CD14-positive monocyte (primary cell): ENCODE data around the gene PFKP. TPM values are rescaled to one million over a fixed set of nuclear protein-coding genes. Genes with fewer than 3 reads are reported as not detected.

Experiments
- DNase-seq, 3 donors: peaks; one replicate each; pipeline ENCODE4 v3.0.0-alpha.2; 2011 to 2022
- H2AFZ ChIP-seq: 2 replicates; pipeline ENCODE4 v1.6.0; 2012; ENCODE audit warnings: mild to moderate bottlenecking, low read depth, low read length, inconsistent platforms; ENCODE audit not compliant: insufficient read depth, poor library complexity, severe bottlenecking
- H3K27ac ChIP-seq, 2 donors: 1 replicate in 1 of 2; 2 replicates in 1 of 2; pipeline ENCODE4 v1.5.1; 2012 to 2013; ENCODE audit warnings: low read length in 2 of 2, control low read depth in 1 of 2, inconsistent platforms in 1 of 2, low read depth in 1 of 2, mild to moderate bottlenecking in 1 of 2
- H3K27me3 ChIP-seq, 2 donors: one replicate each; pipeline versions ENCODE4 v1.6.0 to v1.6.1; 2011 to 2013; ENCODE audit warnings: low read length in 2 of 2; ENCODE audit not compliant: control insufficient read depth in 2 of 2, insufficient read depth in 2 of 2
- H3K36me3 ChIP-seq, 2 donors: replicated peaks in 1 of 2; 1 replicate in 1 of 2; 2 replicates in 1 of 2; pipeline versions ENCODE4 v1.5.1 to v1.6.1; 2012 to 2013; ENCODE audit warnings: low read length in 2 of 2, control low read depth in 1 of 2, inconsistent platforms in 1 of 2, mild to moderate bottlenecking in 1 of 2; ENCODE audit not compliant: insufficient read depth in 2 of 2, control insufficient read depth in 1 of 2
- H3K4me1 ChIP-seq, 2 donors: 1 replicate in 1 of 2; 2 replicates in 1 of 2; pipeline versions ENCODE4 v1.5.1 to v1.6.1; 2012 to 2013; ENCODE audit warnings: low read length in 2 of 2, control low read depth in 1 of 2, inconsistent platforms in 1 of 2, mild to moderate bottlenecking in 1 of 2, moderate library complexity in 1 of 2; ENCODE audit not compliant: insufficient read depth in 2 of 2, control insufficient read depth in 1 of 2
- H3K4me2 ChIP-seq: replicated peaks from 2 replicates; pipeline ENCODE3; 2012; ENCODE audit warnings: low read length, moderate library complexity, mild to moderate bottlenecking; ENCODE audit not compliant: poor library complexity, severe bottlenecking; ENCODE audit errors: extremely low read depth
- H3K4me3 ChIP-seq, 3 experiments: fragments of 200-600 bp in 1 of 3; sonication (generic) in 1 of 3; replicated peaks in 1 of 3; 1 replicate in 2 of 3; 2 replicates in 1 of 3; pipeline ENCODE4 v1.5.1; 2011 to 2013; ENCODE audit warnings: low read length in 3 of 3, mild to moderate bottlenecking in 3 of 3, control low read depth in 2 of 3, low read depth in 2 of 3, inconsistent platforms in 1 of 3, moderate library complexity in 1 of 3
- H3K79me2 ChIP-seq: 2 replicates; pipeline ENCODE4 v1.6.0; 2012; ENCODE audit warnings: mild to moderate bottlenecking, control low read depth, inconsistent platforms, low read length, moderate library complexity; ENCODE audit not compliant: insufficient read depth
- H3K9ac ChIP-seq: 2 replicates; pipeline ENCODE4 v1.6.0; 2017; ENCODE audit warnings: low read length, mild to moderate bottlenecking; ENCODE audit not compliant: insufficient read depth, poor library complexity, severe bottlenecking
- H3K9me3 ChIP-seq, 2 donors: replicated peaks in 1 of 2; 1 replicate in 1 of 2; 2 replicates in 1 of 2; pipeline versions ENCODE4 v1.5.1 to v1.6.1; 2012 to 2013; ENCODE audit warnings: low read length in 2 of 2, control low read depth in 1 of 2; ENCODE audit not compliant: control insufficient read depth in 1 of 2, insufficient read depth in 1 of 2
- H4K20me1 ChIP-seq: 2 replicates; pipeline ENCODE4 v1.6.0; 2012; ENCODE audit warnings: mild to moderate bottlenecking, low read length, control low read depth, moderate library complexity; ENCODE audit not compliant: insufficient read depth
- H3K27ac Mint-ChIP-seq, 7 donors: one replicate each; pipeline ENCODE4 v1.8.0; 2020; ENCODE audit warnings: mild to moderate bottlenecking in 7 of 7, mixed read lengths in 7 of 7, moderate library complexity in 6 of 7, inconsistent platforms in 2 of 7
- H3K27me3 Mint-ChIP-seq, 3 donors: one replicate each; pipeline ENCODE4 v1.8.0; 2021 to 2022; ENCODE audit warnings: low read depth in 3 of 3, mild to moderate bottlenecking in 3 of 3, mixed read lengths in 3 of 3, moderate library complexity in 3 of 3, inconsistent platforms in 1 of 3
- H3K36me3 Mint-ChIP-seq, 2 donors: one replicate each; pipeline ENCODE4 v1.8.0; 2020; ENCODE audit warnings: mixed read lengths in 2 of 2, inconsistent platforms in 1 of 2, mild to moderate bottlenecking in 1 of 2
- H3K4me1 Mint-ChIP-seq: one replicate; pipeline ENCODE4 v1.8.0; 2020; ENCODE audit warnings: mild to moderate bottlenecking, mixed read lengths
- H3K4me3 Mint-ChIP-seq, 2 donors: one replicate each; pipeline ENCODE4 v1.8.0; 2020; ENCODE audit warnings: mild to moderate bottlenecking in 2 of 2, mixed read lengths in 2 of 2, moderate library complexity in 1 of 2
- H3K9me3 Mint-ChIP-seq, 7 donors: one replicate each; pipeline ENCODE4 v1.8.0; 2020 to 2022; ENCODE audit warnings: mixed read lengths in 7 of 7, mild to moderate bottlenecking in 6 of 7, moderate library complexity in 6 of 7, inconsistent platforms in 2 of 7
- WGBS: methylation state at CpG from one replicate; pipeline ENCODE4 v1.1.5; 2013; ENCODE audit warnings: missing lambda C conversion rate; ENCODE audit not compliant: insufficient coverage; 5-methylcytosine and 5-hydroxymethylcytosine counted together
- intact Hi-C, 2 donors: fragments of 100-400 bp; cut with micrococcal nuclease; formaldehyde crosslinking; loops; one replicate each; pipeline versions ENCODE4 v1.15.0 to v1.15.1; 2023
- polyA plus RNA-seq, 3 donors: library from polyadenylated mRNA; depleted of rRNA in 1 of 3; unstranded in 2 of 3; stranded (reverse) in 1 of 3; fragments of 300-500 nt in 2 of 3; fragments of >200 nt in 1 of 3; fragmentation: Illumina TruSeq in 2 of 3; gene quantifications; 1 replicate in 2 of 3; 2 replicates in 1 of 3; pipeline ENCODE4 v1.2.3, GENCODE V29; 2012 to 2021
- TF ChIP-seq, protein P1 (sequence below): fragments of 200-600 bp; IDR thresholded peaks from one replicate; pipeline ENCODE4 v1.8.0; 2022; ENCODE audit warnings: antibody characterized with exemption, mild to moderate bottlenecking

The PFKP gene
- polyA plus RNA-seq, 3 donors: 6.5 to 14.2 (median 8.1) TPM

DNA sequence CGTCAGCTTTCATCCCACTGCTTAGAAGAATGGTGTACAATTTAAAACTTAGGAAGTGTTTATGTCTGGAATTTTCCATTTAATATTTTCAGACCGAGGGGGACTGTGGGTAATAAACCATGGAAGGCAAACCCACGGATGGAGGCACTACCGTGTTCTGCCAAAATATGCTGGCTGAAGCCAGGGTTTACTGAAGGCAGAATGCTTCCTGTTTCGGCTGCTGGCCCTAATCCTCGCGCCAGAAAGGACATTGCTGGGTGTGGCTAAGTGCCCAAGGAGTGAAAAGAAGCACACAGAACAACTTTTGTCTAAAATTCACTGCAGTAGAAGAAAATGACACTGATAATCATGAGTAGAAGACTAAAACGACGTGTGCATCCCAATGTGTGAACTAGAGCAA is 72.9 kb downstream of the PFKP start:
- H3K4me1 ChIP-seq: no peaks in the 10 kb centered on the region
- H4K20me1 ChIP-seq: no peaks in the 10 kb centered on the region
- no peaks in the 10 kb centered on the region for H3K27me3 ChIP-seq
- peaks cover 91 to 100% of the 10 kb centered on the region in 2 donors for H3K36me3 Mint-ChIP-seq
- 93% methylated on average over 4 of the region's 9 CpGs for WGBS
- no peak overlapping the region for H3K4me2 ChIP-seq
- no peak overlapping the region for H3K27ac ChIP-seq
- no peaks in the 10 kb centered on the region for H3K9me3 ChIP-seq
- no peaks in the 10 kb centered on the region for H3K9me3 Mint-ChIP-seq
- H2AFZ ChIP-seq: no peak overlapping the region
- no peak overlapping the region for H3K4me3 Mint-ChIP-seq
- TF ChIP-seq, protein P1, sequence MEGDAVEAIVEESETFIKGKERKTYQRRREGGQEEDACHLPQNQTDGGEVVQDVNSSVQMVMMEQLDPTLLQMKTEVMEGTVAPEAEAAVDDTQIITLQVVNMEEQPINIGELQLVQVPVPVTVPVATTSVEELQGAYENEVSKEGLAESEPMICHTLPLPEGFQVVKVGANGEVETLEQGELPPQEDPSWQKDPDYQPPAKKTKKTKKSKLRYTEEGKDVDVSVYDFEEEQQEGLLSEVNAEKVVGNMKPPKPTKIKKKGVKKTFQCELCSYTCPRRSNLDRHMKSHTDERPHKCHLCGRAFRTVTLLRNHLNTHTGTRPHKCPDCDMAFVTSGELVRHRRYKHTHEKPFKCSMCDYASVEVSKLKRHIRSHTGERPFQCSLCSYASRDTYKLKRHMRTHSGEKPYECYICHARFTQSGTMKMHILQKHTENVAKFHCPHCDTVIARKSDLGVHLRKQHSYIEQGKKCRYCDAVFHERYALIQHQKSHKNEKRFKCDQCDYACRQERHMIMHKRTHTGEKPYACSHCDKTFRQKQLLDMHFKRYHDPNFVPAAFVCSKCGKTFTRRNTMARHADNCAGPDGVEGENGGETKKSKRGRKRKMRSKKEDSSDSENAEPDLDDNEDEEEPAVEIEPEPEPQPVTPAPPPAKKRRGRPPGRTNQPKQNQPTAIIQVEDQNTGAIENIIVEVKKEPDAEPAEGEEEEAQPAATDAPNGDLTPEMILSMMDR: no peak
- H3K4me3 ChIP-seq: no peak overlapping the region
- no peak overlapping the region for H3K9ac ChIP-seq
- intact Hi-C loops: no loop called here
- H3K27me3 Mint-ChIP-seq: peaks cover 0 to 2% (median 0%) of the 10 kb centered on the region in 3 donors
- H3K79me2 ChIP-seq: no peaks in the 10 kb centered on the region
- no peaks in the 10 kb centered on the region for H3K4me1 Mint-ChIP-seq
- H3K36me3 ChIP-seq: peaks cover 97 to 100% of the 10 kb centered on the region in 2 donors
- no peak overlapping the region for H3K27ac Mint-ChIP-seq
- DNase-seq: no peak

DNA sequence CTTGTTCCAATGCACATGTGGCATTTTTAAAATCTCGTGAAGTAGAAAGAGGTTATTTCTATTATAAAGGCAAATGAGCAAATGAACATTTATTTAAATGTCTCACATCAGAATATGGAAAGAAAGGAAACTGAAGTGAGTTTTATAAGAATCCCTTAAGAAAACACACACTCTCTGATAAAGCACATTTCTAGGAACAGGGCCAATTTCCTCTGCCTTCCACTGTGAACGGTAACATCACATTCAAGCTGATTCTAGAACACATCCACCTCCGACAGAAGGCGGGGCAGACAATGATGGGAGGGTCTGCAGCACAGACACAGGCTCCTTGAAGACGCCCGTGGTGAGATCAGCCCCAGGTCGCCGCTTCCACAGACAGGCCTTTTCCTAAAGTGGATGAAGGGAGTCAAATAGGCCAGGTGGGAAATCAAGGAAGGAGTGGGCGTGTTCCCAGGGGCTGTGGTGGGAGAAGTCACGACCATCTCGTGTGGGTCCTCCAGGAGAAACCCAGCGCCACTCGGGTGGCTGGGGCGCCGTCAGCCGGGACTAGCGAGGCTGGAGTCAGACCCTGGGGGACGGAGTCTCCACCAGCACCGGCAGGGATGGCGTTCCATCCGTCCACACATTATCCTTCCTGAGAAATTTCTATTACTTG is 74.1 kb downstream of the PFKP start:
- no peaks in the 10 kb centered on the region for H3K4me1 Mint-ChIP-seq
- peaks cover 0 to 2% (median 0%) of the 10 kb centered on the region in 3 donors for H3K27me3 Mint-ChIP-seq
- no peak for DNase-seq
- no peak overlapping the region for H3K27ac Mint-ChIP-seq
- H3K4me3 ChIP-seq: no peak overlapping the region
- TF ChIP-seq, protein P1: no peak
- H3K27ac ChIP-seq: no peak overlapping the region
- H2AFZ ChIP-seq: no peak overlapping the region
- peaks cover 95 to 100% of the 10 kb centered on the region in 2 donors for H3K36me3 ChIP-seq
- no peak overlapping the region for H3K4me2 ChIP-seq
- no peaks in the 10 kb centered on the region for H3K79me2 ChIP-seq
- H3K36me3 Mint-ChIP-seq: peaks cover 93 to 99% of the 10 kb centered on the region in 2 donors
- intact Hi-C loops: no loop called here
- H3K9me3 ChIP-seq: no peaks in the 10 kb centered on the region
- no peaks in the 10 kb centered on the region for H3K4me1 ChIP-seq
- 98% methylated on average over 9 of the region's 21 CpGs for WGBS
- H4K20me1 ChIP-seq: no peaks in the 10 kb centered on the region
- no peak overlapping the region for H3K9ac ChIP-seq
- no peak overlapping the region for H3K4me3 Mint-ChIP-seq
- H3K9me3 Mint-ChIP-seq: no peaks in the 10 kb centered on the region
- H3K27me3 ChIP-seq: no peaks in the 10 kb centered on the region
